K562 (cell line): ENCODE measurements around the gene HRAS. TPM values are rescaled to one million over a fixed set of nuclear protein-coding genes. Genes with fewer than 3 reads are reported as not detected.
A peak's percentile ranks its signal among the peaks of the same experiment; 100 is the strongest.

Experiments
- BACH1 ChIP-seq: fragments of 200-800 bp; sonication (Bioruptor generic); IDR thresholded peaks from 2 replicates; pipeline ENCODE4 v1.6.1; 2016; ENCODE audit warnings: missing genetic modification characterization, missing compliant biosample characterization
- CBX5 ChIP-seq: IDR thresholded peaks from 2 replicates; pipeline ENCODE4 v1.6.1; 2014; ENCODE audit warnings: low read depth, borderline replicate concordance
- CHD7 ChIP-seq: fragments of 200-600 bp; sonication (generic); IDR thresholded peaks from one replicate; pipeline ENCODE4 v1.6.1; 2012; ENCODE audit warnings: mild to moderate bottlenecking, low read depth, low read length, inconsistent platforms
- CREBBP ChIP-seq: IDR thresholded peaks from one replicate; pipeline ENCODE4 v1.6.1; 2012; ENCODE audit warnings: low read depth, mild to moderate bottlenecking, control low read depth, inconsistent platforms, low read length
- ELK3 ChIP-seq: fragments of 450-650 bp; formaldehyde crosslinking; IDR thresholded peaks from 2 replicates; pipeline ENCODE4 v1.4.0; 2020; ENCODE audit warnings: mild to moderate bottlenecking
- ETS2 ChIP-seq: IDR thresholded peaks from 2 replicates; pipeline ENCODE4 v1.6.1; 2016; ENCODE audit warnings: borderline replicate concordance, missing genetic modification characterization, mild to moderate bottlenecking, moderate library complexity, missing compliant biosample characterization; ENCODE audit not compliant: poor library complexity, severe bottlenecking
- LCOR ChIP-seq: sonication (generic); formaldehyde crosslinking; IDR thresholded peaks from 2 replicates; pipeline ENCODE4 v1.8.0; 2022; ENCODE audit warnings: mild to moderate bottlenecking, missing genetic modification reagents
- MAFK ChIP-seq: IDR thresholded peaks from 2 replicates; pipeline ENCODE4 v1.6.1; 2011; ENCODE audit warnings: low read length, improper control_type of control experiment
- NELFE ChIP-seq: IDR thresholded peaks from 2 replicates; pipeline ENCODE4 v1.6.1; 2011; ENCODE audit warnings: mild to moderate bottlenecking; ENCODE audit not compliant: insufficient read depth, insufficient read length
- RBBP5 ChIP-seq: fragments of 200-600 bp; sonication (generic); IDR thresholded peaks from 2 replicates; pipeline ENCODE4 v1.6.1; 2012; ENCODE audit warnings: borderline replicate concordance, mild to moderate bottlenecking, low read length, control low read depth, inconsistent platforms; ENCODE audit not compliant: insufficient read depth, poor library complexity, severe bottlenecking
- SMC3 ChIP-seq: conservative IDR thresholded peaks from 2 replicates; pipeline ENCODE4 v1.6.1; 2011; ENCODE audit warnings: low read depth, low read length, improper control_type of control experiment; ENCODE audit not compliant: insufficient read depth
- TFAP4 ChIP-seq: sonication (generic); formaldehyde crosslinking; IDR thresholded peaks from 2 replicates; pipeline ENCODE4 v1.8.0; 2022; ENCODE audit warnings: missing genetic modification reagents, mild to moderate bottlenecking, moderate library complexity, borderline replicate concordance
- ZBTB7A ChIP-seq: IDR thresholded peaks from 2 replicates; pipeline ENCODE4 v1.6.1; 2011; ENCODE audit warnings: low read depth, mild to moderate bottlenecking, low read length, moderate library complexity, borderline replicate concordance; ENCODE audit not compliant: control insufficient read depth
- polyA plus RNA-seq, 8 experiments: library from polyadenylated mRNA; depleted of rRNA in 4 of 8; stranded (reverse) in 5 of 8; unstranded in 3 of 8; fragments of >200 nt; fragmentation: Nextera tagmentation in 2 of 8; fragmentation: Illumina TruSeq in 1 of 8; extraction: Ambion mirVana in 2 of 8; extraction: Trizol in 1 of 8; gene quantifications; 2 replicates each; pipeline versions ENCODE4 v1.2.1 to v1.2.3, GENCODE V29; 2011 to 2014; ENCODE audit warnings: inconsistent platforms in 1 of 8, missing spikeins in 1 of 8
- total RNA-seq, 7 experiments: library from RNA; depleted of rRNA in 6 of 7; stranded (reverse); fragments of >200 nt in 6 of 7; fragmentation: Illumina TruSeq in 2 of 7; extraction: Trizol in 2 of 7; gene quantifications; 2 replicates each; pipeline versions ENCODE4 v1.2.1 to v1.2.3, GENCODE V29; 2011 to 2021; ENCODE audit warnings: low replicate concordance in 1 of 7

Gene HRAS
- total and polyA plus RNA-seq, 9 of the 15 experiments (the other 6 are each of a cell fraction or from before 2014, with no cell fraction given), result 2.8 to 73.5 (median 29.6) TPM

GRCh38 chr11:506238-506994 lies 29.0 kb downstream of the HRAS start (continued):
- TF ChIP-seq TFAP4 (CRISPR knock-in tag) (peak; percentile 66), ELK3 (no peak), SMC3 (no peak), RBBP5 (peak; percentile 71), LCOR (CRISPR knock-in tag) (peak; percentile 66), CBX5 (no peak), ETS2 (tag) (no peak), MAFK (no peak), CREBBP (no peak), ZBTB7A (no peak; the same call in 1 of the 2 replicates), NELFE (no peak), CHD7 (no peak), BACH1 (no peak)
